ENCODE data around the gene REV1.
"Not testable (repeated sequence)": the region's sequence is repeated elsewhere in the genome, so short reads cannot be mapped to it uniquely, and the experiment has no call there.

The REV1 gene

DNA sequence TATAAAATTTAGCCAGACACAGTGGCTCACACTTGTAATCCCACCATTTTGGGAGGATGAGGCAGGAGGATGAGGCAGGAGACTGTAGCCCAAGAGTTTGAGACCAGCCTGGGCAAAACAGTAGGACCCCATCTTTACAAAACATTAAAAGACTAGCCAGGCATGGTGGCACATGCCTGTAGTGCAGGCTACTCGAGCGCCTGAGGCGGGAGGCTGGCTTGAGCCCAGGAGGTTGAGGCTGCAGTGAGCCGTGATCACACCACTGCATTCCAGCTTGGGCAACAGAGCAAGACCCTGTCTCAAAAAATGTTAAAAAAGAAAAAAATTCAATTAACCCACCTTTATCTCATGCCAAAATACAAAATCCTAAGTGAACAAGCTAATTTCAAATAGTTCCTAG lies 4.0 kb downstream of the REV1 start:
- DNase-seq (ENCODE audit: low read depth) = no peak

- no peak for DNase-seq (ENCODE audit: low read depth)
Measured at GRCh38 chr2:99485411-99485810, 4.4 kb downstream of the REV1 start.

GRCh38 chr2:99484205-99484604 lies 5.6 kb downstream of the REV1 start:
- DNase-seq (ENCODE audit: low read depth) = no peak

GRCh38 chr2:99481941-99482340 lies 7.9 kb downstream of the REV1 start:
- DNase-seq (ENCODE audit: low read depth) = no peak

DNA sequence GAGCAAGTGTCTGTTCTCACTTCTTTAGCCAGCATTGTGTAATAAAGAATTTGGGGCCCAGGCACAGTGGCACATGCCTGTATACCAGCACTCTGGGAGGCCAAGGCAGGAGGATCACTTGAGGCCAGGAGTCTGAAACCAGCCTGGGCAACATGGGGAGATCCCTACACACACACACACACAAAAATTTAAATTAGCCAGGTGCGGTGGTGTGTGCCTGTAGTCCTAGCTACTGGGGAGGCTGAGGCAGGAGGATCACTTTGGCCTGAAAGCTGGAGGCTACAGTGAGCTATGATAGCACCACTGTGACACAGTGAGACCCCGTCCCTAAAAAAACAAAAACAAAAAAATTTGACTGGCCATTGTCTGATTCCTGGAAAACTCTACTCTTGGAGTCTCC lies 8.3 kb downstream of the REV1 start:
- no peak for DNase-seq (ENCODE audit: low read depth)

GRCh38 chr2:99480390-99480789 lies 9.4 kb downstream of the REV1 start:
- DNase-seq (ENCODE audit: low read depth) = no peak

- DNase-seq (ENCODE audit: low read depth) = no peak
Measured at GRCh38 chr2:99478632-99479031, 11.2 kb downstream of the REV1 start.

- no peak for DNase-seq (ENCODE audit: low read depth)
Measured at GRCh38 chr2:99477054-99477453, 12.8 kb downstream of the REV1 start.

DNA sequence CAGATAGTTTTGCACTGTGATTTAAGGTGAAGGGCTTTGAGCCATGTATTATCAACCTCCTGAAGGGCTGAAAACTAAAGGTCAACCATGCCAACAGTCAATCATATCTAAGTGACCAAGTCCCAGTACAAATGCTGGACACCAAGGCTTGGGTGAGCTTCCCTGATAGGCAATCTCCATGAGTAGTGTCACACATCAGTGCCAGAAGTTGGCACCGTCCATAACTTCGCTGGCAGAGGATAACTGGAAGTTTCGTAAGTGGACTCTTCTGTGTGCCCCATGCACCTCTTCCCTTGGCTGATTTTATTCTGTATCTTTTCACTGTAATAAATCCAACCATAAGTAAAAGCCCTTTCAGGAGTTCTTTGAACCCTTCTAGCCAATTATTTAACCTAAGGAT lies 13.2 kb downstream of the REV1 start:
- no peak for DNase-seq (ENCODE audit: low read depth)

DNA sequence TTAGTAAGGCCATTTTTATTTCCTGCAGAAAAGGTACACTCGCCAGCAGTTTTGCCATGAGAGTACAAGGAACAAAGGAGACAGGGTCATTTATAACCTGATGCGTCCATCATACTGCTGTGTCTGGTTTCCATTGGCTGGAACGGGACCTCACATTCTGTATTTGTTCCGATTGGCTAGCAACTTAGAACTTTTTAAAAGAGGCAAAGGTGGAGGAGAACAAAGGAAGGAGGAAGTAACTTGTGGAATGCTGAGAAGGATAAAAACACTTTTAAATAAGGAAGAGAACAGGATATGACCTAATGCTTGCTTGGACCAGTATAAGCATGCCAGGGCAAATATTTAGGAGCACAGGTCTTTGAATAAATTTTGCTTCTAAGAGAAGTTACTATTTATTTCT lies 14.7 kb downstream of the REV1 start:
- not testable (repeated sequence) for DNase-seq (ENCODE audit: low read depth)

- DNase-seq (ENCODE audit: low read depth) = no peak
Measured at GRCh38 chr2:99473518-99474083, 16.2 kb downstream of the REV1 start.

GRCh38 chr2:99472600-99472960 lies 17.2 kb downstream of the REV1 start:
- no peak for DNase-seq (ENCODE audit: low read depth)

- DNase-seq (ENCODE audit: low read depth) = no peak
Measured at GRCh38 chr2:99471654-99472599, 17.9 kb downstream of the REV1 start.

DNA sequence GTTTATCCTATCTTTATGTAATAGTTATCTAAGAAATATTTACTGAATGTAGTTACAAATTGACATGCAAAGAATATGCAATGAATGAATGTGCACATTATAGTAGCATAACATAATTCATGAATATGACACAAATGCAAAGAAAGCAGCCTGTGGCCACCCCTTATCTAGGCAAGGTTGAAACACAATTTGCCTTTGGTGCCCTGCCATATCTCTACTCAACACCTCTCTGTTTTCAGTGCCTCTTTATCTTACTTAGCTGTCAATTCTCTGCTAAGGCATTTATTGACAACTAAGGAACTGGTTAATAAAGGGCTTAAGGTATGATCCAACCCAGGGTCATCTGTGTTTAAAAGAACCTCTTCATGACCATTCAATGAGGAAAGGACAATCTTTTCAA lies 18.9 kb downstream of the REV1 start:
- no peak for DNase-seq (ENCODE audit: low read depth)

- not testable (repeated sequence) for DNase-seq (ENCODE audit: low read depth)
Measured at GRCh38 chr2:99470459-99470858, 19.4 kb downstream of the REV1 start.

GRCh38 chr2:99469394-99469793 lies 20.4 kb downstream of the REV1 start:
- DNase-seq (ENCODE audit: low read depth) = no peak

- DNase-seq (ENCODE audit: low read depth) = no peak
Measured at GRCh38 chr2:99468155-99468554, 21.7 kb downstream of the REV1 start.

- no peak for DNase-seq (ENCODE audit: low read depth)
Measured at GRCh38 chr2:99467390-99467789, 22.4 kb downstream of the REV1 start.

DNA sequence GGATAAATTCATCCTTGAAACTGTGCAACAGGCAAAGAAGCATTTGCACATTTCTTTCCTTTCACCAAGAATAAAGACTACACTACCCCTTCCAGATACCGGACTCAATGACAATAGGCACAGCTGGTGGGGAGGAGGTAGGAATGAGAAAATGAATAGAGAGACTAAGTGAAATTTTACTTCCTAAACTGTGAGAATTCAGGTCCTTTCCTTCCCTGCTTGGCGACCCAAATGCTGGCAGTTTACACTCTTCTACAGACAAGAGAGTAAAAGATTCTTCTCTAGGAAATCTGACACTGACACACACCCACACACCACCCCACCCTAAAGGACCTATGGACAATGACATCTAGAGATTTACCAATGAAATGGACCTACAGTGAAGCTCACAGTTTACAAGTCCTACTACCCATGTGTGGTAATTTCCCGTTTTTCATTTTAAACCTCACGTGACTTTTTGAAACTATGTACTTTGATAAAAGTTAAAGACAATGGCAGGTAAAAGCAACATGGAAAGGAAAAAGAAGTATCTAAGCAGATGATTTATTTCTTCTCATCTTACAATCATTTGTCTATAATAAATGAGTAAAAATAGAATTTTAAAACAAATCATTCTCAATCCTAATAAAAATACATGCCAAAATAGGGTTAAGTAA lies 27.9 kb downstream of the REV1 start:
- DNase-seq (ENCODE audit: low read depth) = no peak

GRCh38 chr2:99458529-99458928 lies 31.3 kb downstream of the REV1 start:
- DNase-seq (ENCODE audit: low read depth) = no peak

GRCh38 chr2:99451686-99452085 lies 38.1 kb downstream of the REV1 start:
- DNase-seq (ENCODE audit: low read depth) = no peak

- DNase-seq (ENCODE audit: low read depth) = no peak
Measured at GRCh38 chr2:99451280-99451679, 38.5 kb downstream of the REV1 start.

- no peak for DNase-seq (ENCODE audit: low read depth)
Measured at GRCh38 chr2:99450199-99450598, 39.6 kb downstream of the REV1 start.
